HepG2 (cell line): ENCODE results near the gene GDI1. TPM values are rescaled to one million over a fixed set of nuclear protein-coding genes. Genes with fewer than 3 reads are reported as not detected.

Source experiments
- CBX5 ChIP-seq: sonication (generic); formaldehyde crosslinking; IDR thresholded peaks from 2 replicates; pipeline ENCODE4 v1.4.0; 2020; ENCODE audit warnings: missing genetic modification reagents, borderline replicate concordance
- MAX ChIP-seq: IDR thresholded peaks from 2 replicates; pipeline ENCODE4 v1.6.1; 2012; ENCODE audit warnings: inconsistent platforms
- NBN ChIP-seq: fragments of 450-650 bp; conservative IDR thresholded peaks from 2 replicates; pipeline ENCODE4 v1.6.1; 2017
- NCOA2 ChIP-seq: sonication (generic); formaldehyde crosslinking; IDR thresholded peaks from 2 replicates; pipeline ENCODE4 v1.8.0; 2022; ENCODE audit warnings: inconsistent platforms
- PHF8 ChIP-seq: sonication (generic); formaldehyde crosslinking; IDR thresholded peaks from 2 replicates; pipeline ENCODE4 v1.5.0; 2020; ENCODE audit warnings: missing genetic modification reagents
- SRSF4 ChIP-seq: fragments of 200-400 bp; formaldehyde crosslinking; IDR thresholded peaks from one replicate; pipeline ENCODE4 v1.6.1; 2018; ENCODE audit warnings: mild to moderate bottlenecking, low read depth, low read length, moderate library complexity; ENCODE audit not compliant: poor library complexity, severe bottlenecking
- ZNF552 ChIP-seq: sonication (generic); formaldehyde crosslinking; IDR thresholded peaks from 2 replicates; pipeline ENCODE4 v1.9.0; 2022; ENCODE audit warnings: missing genetic modification reagents, mild to moderate bottlenecking, borderline replicate concordance
- ZNF724P ChIP-seq: sonication (generic); formaldehyde crosslinking; IDR thresholded peaks from 2 replicates; pipeline ENCODE4 v1.8.0; 2022; ENCODE audit warnings: missing genetic modification reagents, borderline replicate concordance
- ZSCAN31 ChIP-seq: sonication (generic); formaldehyde crosslinking; IDR thresholded peaks from 2 replicates; pipeline ENCODE4 v1.5.0; 2020; ENCODE audit warnings: low read depth, mild to moderate bottlenecking, missing genetic modification reagents
- polyA plus RNA-seq, 8 experiments: library from polyadenylated mRNA; depleted of rRNA in 3 of 8; stranded (reverse) in 7 of 8; unstranded in 1 of 8; fragments of >200 nt; fragmentation: Illumina TruSeq in 4 of 8; extraction: Trizol in 4 of 8; gene quantifications; 2 replicates each; pipeline versions ENCODE4 v1.2.1 to v1.2.3, GENCODE V29; 2011 to 2016; ENCODE audit warnings: low read depth in 4 of 8, missing spikeins in 1 of 8, mixed read lengths in 1 of 8; ENCODE audit not compliant: insufficient read depth in 1 of 8
- total RNA-seq, 5 experiments: library from RNA; depleted of rRNA; stranded (reverse); fragments of >200 nt; fragmentation: Illumina TruSeq; extraction: Trizol; gene quantifications; 2 replicates each; pipeline ENCODE4 v1.2.3, GENCODE V29; 2016; ENCODE audit warnings: low read depth in 1 of 5
- TF ChIP-seq, protein P1 (sequence below), 2 experiments: fragments of 450-650 bp in 1 of 2; sonication (generic) in 1 of 2; formaldehyde crosslinking in 1 of 2; IDR thresholded peaks; 2 replicates each; pipeline versions ENCODE4 v1.6.1 to v1.8.0; 2016 to 2022; ENCODE audit warnings: antibody characterized with exemption in 1 of 2, mild to moderate bottlenecking in 1 of 2, missing genetic modification reagents in 1 of 2
- TF ChIP-seq, protein P2 (sequence below): sonication (generic); formaldehyde crosslinking; IDR thresholded peaks from 2 replicates; pipeline ENCODE4 v1.5.1; 2020; ENCODE audit warnings: mild to moderate bottlenecking, missing genetic modification reagents, moderate library complexity

Gene GDI1
- total and polyA plus RNA-seq, 2 of the 13 experiments (the other 11 are each of a cell fraction or from before 2014, with no cell fraction given), result 17.4 to 105 TPM

- no peak for TF ChIP-seq PHF8
- TF ChIP-seq ZNF724P (CRISPR knock-in tag), result 0 out of 2 replicates have a peak, but pooled peaks have one; percentile 31
- no peak for TF ChIP-seq SRSF4
- TF ChIP-seq, protein P1, sequence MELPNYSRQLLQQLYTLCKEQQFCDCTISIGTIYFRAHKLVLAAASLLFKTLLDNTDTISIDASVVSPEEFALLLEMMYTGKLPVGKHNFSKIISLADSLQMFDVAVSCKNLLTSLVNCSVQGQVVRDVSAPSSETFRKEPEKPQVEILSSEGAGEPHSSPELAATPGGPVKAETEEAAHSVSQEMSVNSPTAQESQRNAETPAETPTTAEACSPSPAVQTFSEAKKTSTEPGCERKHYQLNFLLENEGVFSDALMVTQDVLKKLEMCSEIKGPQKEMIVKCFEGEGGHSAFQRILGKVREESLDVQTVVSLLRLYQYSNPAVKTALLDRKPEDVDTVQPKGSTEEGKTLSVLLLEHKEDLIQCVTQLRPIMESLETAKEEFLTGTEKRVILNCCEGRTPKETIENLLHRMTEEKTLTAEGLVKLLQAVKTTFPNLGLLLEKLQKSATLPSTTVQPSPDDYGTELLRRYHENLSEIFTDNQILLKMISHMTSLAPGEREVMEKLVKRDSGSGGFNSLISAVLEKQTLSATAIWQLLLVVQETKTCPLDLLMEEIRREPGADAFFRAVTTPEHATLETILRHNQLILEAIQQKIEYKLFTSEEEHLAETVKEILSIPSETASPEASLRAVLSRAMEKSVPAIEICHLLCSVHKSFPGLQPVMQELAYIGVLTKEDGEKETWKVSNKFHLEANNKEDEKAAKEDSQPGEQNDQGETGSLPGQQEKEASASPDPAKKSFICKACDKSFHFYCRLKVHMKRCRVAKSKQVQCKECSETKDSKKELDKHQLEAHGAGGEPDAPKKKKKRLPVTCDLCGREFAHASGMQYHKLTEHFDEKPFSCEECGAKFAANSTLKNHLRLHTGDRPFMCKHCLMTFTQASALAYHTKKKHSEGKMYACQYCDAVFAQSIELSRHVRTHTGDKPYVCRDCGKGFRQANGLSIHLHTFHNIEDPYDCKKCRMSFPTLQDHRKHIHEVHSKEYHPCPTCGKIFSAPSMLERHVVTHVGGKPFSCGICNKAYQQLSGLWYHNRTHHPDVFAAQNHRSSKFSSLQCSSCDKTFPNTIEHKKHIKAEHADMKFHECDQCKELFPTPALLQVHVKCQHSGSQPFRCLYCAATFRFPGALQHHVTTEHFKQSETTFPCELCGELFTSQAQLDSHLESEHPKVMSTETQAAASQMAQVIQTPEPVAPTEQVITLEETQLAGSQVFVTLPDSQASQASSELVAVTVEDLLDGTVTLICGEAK (IDR thresholded peaks at IDR 0.05), result no peak
- TF ChIP-seq, protein P1 (CRISPR knock-in tag; IDR thresholded peaks at IDR 0.05), result no peak
- TF ChIP-seq ZSCAN31, result 0 out of 2 replicates have a peak, but pooled peaks have one; percentile 20
- 0 out of 2 replicates have a peak, but pooled peaks have one; percentile 21 for TF ChIP-seq CBX5 (CRISPR knock-in tag)
- TF ChIP-seq ZNF552, result no peak
- TF ChIP-seq NBN, result no peak
- TF ChIP-seq MAX, result peak; percentile 77
- peak; percentile 16; the same call in 1 of the 2 replicates for TF ChIP-seq NCOA2
- TF ChIP-seq, protein P2, sequence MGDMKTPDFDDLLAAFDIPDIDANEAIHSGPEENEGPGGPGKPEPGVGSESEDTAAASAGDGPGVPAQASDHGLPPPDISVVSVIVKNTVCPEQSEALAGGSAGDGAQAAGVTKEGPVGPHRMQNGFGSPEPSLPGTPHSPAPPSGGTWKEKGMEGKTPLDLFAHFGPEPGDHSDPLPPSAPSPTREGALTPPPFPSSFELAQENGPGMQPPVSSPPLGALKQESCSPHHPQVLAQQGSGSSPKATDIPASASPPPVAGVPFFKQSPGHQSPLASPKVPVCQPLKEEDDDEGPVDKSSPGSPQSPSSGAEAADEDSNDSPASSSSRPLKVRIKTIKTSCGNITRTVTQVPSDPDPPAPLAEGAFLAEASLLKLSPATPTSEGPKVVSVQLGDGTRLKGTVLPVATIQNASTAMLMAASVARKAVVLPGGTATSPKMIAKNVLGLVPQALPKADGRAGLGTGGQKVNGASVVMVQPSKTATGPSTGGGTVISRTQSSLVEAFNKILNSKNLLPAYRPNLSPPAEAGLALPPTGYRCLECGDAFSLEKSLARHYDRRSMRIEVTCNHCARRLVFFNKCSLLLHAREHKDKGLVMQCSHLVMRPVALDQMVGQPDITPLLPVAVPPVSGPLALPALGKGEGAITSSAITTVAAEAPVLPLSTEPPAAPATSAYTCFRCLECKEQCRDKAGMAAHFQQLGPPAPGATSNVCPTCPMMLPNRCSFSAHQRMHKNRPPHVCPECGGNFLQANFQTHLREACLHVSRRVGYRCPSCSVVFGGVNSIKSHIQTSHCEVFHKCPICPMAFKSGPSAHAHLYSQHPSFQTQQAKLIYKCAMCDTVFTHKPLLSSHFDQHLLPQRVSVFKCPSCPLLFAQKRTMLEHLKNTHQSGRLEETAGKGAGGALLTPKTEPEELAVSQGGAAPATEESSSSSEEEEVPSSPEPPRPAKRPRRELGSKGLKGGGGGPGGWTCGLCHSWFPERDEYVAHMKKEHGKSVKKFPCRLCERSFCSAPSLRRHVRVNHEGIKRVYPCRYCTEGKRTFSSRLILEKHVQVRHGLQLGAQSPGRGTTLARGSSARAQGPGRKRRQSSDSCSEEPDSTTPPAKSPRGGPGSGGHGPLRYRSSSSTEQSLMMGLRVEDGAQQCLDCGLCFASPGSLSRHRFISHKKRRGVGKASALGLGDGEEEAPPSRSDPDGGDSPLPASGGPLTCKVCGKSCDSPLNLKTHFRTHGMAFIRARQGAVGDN (CRISPR knock-in tag), result peak; percentile 67
These were observed 35.7 kb upstream of the GDI1 start (continued) for GRCh38 chrX:154401045-154401799.
